Measurements from ENCODE around the gene KLHDC10. TPM values are rescaled to one million over a fixed set of nuclear protein-coding genes. Genes with fewer than 3 reads are reported as not detected.

Gene KLHDC10, protein sequence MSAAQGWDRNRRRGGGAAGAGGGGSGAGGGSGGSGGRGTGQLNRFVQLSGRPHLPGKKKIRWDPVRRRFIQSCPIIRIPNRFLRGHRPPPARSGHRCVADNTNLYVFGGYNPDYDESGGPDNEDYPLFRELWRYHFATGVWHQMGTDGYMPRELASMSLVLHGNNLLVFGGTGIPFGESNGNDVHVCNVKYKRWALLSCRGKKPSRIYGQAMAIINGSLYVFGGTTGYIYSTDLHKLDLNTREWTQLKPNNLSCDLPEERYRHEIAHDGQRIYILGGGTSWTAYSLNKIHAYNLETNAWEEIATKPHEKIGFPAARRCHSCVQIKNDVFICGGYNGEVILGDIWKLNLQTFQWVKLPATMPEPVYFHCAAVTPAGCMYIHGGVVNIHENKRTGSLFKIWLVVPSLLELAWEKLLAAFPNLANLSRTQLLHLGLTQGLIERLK
- total RNA-seq (2021), result 14.4 to 16.5 TPM (median 15.0 TPM) in 3 replicates
- Bru-seq, nascent RNA, result percentile 72 among the genes with signal in this experiment
- long read RNA-seq, experiment 1, full-length matches to known transcripts, result 4 of 43 reads
- long read RNA-seq, experiment 1, partial matches to known transcripts, result 7 of 43 reads
- long read RNA-seq, experiment 1, other reads (novel, unspliced or antisense), result 32 of 43 reads
- long read RNA-seq, experiment 2, full-length matches to known transcripts, result 2 of 27 reads
- long read RNA-seq, experiment 2, partial matches to known transcripts, result 16 of 27 reads
- long read RNA-seq, experiment 2, other reads (novel, unspliced or antisense), result 9 of 27 reads
- long read RNA-seq, experiment 3, result 0 reads

DNA sequence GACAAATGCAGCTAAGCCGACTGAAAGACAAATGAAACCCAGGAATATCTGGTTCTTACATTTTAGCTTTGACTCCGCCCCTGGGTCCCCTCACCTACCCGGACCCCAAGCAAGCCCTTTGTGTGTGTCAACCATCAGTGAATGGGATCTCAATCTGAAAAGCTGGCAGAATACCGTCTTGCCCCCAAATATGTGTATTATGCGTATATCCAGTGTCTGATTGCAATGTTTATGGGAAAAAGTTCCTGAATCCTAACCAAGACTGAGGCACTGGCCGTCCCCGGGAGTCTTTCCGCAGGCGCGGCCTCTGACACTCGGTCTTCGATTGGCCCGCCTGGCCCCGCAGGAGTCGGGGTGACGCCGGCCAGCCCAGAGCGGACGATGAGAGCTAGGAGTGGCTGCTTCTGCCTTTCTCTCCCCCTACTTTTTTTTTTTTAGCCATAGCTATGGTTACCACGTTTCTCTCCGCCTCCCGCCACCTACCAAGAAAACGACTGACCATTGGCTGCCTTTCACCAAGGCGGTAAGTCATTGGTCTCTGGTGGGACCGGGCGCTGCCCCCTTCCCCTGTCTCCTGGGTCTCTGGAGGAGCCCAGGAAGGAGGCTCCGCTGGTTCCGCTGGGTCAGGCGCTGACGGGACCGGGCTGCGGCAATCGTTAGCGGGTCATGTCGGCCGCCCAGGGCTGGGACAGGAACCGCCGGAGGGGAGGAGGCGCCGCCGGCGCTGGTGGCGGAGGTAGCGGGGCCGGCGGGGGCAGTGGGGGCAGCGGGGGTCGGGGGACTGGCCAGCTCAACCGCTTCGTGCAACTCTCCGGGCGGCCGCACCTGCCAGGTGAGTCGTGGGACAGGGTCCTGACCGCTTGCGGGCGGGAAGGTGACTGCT lies at the start of gene KLHDC10:
TSS of gene KLHDC10 (plus strand) at position 557 of the 883 bp plus-strand sequence. CDS start at position 667, 110 bp downstream.
- H3K27ac Mint-ChIP-seq, result peak within 1 kb of the TSS; percentile 94
- CTCF ChIA-PET, result interaction anchor here (0.6 to 3.3 kb wide), 12 partner anchors 10 to 826 kb away, joined by 3 to 14 read pairs (median 4); partner anchors contain the start of gene TMEM209

More for the DNA sequence above, at the start of gene KLHDC10:
- Mint-ChIP-seq H3K36me3 (no peaks in the 10 kb centered on the region), H3K9me3 (no peaks in the 10 kb centered on the region), H3K4me1 (peaks cover 25% of the 10 kb centered on the region), H3K4me3 (peak within 1 kb of the TSS; percentile 93), H3K27me3 (ENCODE audit: low read depth) (no peaks in the 10 kb centered on the region)
- POLR2A ChIA-PET, result interaction anchor here (0.5 to 1.1 kb wide), 10 partner anchors 11 to 475 kb away, joined by 3 to 7 read pairs (median 4); partner anchors contain the start of gene TMEM209
- TF ChIP-seq MYBL2 (CRISPR knock-in tag; IDR thresholded peaks at IDR 0.05) (0 out of 2 replicates have a peak, but pooled peaks have one; percentile 22), CREM (CRISPR knock-in tag; IDR thresholded peaks at IDR 0.05) (peak; percentile 75; the same call in 1 of the 2 replicates), NFATC4 (CRISPR knock-in tag; IDR thresholded peaks at IDR 0.05) (no peak), FOXK1 (CRISPR knock-in tag; IDR thresholded peaks at IDR 0.05) (peak; percentile 74; the same call in 1 of the 2 replicates), SP1 (CRISPR knock-in tag; conservative IDR thresholded peaks at IDR 0.05) (peak; percentile 89), TP53 (CRISPR knock-in tag; IDR thresholded peaks at IDR 0.05) (no peak), NFYB (CRISPR knock-in tag; conservative IDR thresholded peaks at IDR 0.05; ENCODE audit: low read depth) (peak; percentile 95), TEAD1 (CRISPR knock-in tag; IDR thresholded peaks at IDR 0.05) (peak; percentile 88)
- TF ChIP-seq, protein P1, sequence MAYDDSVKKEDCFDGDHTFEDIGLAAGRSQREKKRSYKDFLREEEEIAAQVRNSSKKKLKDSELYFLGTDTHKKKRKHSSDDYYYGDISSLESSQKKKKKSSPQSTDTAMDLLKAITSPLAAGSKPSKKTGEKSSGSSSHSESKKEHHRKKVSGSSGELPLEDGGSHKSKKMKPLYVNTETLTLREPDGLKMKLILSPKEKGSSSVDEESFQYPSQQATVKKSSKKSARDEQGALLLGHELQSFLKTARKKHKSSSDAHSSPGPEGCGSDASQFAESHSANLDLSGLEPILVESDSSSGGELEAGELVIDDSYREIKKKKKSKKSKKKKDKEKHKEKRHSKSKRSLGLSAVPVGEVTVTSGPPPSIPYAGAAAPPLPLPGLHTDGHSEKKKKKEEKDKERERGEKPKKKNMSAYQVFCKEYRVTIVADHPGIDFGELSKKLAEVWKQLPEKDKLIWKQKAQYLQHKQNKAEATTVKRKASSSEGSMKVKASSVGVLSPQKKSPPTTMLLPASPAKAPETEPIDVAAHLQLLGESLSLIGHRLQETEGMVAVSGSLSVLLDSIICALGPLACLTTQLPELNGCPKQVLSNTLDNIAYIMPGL (CRISPR knock-in tag; IDR thresholded peaks at IDR 0.05), result 0 out of 2 replicates have a peak, but pooled peaks have one; percentile 33
- TF ChIP-seq, protein P2, sequence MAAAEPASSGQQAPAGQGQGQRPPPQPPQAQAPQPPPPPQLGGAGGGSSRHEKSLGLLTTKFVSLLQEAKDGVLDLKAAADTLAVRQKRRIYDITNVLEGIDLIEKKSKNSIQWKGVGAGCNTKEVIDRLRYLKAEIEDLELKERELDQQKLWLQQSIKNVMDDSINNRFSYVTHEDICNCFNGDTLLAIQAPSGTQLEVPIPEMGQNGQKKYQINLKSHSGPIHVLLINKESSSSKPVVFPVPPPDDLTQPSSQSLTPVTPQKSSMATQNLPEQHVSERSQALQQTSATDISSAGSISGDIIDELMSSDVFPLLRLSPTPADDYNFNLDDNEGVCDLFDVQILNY (CRISPR knock-in tag; IDR thresholded peaks at IDR 0.05), result no peak
- TF ChIP-seq, protein P3, sequence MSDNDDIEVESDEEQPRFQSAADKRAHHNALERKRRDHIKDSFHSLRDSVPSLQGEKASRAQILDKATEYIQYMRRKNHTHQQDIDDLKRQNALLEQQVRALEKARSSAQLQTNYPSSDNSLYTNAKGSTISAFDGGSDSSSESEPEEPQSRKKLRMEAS (CRISPR knock-in tag; IDR thresholded peaks at IDR 0.05), result 0 out of 2 replicates have a peak, but pooled peaks have one; percentile 18
- TF ChIP-seq, protein P4, sequence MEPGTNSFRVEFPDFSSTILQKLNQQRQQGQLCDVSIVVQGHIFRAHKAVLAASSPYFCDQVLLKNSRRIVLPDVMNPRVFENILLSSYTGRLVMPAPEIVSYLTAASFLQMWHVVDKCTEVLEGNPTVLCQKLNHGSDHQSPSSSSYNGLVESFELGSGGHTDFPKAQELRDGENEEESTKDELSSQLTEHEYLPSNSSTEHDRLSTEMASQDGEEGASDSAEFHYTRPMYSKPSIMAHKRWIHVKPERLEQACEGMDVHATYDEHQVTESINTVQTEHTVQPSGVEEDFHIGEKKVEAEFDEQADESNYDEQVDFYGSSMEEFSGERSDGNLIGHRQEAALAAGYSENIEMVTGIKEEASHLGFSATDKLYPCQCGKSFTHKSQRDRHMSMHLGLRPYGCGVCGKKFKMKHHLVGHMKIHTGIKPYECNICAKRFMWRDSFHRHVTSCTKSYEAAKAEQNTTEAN (CRISPR knock-in tag; IDR thresholded peaks at IDR 0.05), result 0 out of 2 replicates have a peak, but pooled peaks have one; percentile 62
- TF ChIP-seq, protein P5, sequence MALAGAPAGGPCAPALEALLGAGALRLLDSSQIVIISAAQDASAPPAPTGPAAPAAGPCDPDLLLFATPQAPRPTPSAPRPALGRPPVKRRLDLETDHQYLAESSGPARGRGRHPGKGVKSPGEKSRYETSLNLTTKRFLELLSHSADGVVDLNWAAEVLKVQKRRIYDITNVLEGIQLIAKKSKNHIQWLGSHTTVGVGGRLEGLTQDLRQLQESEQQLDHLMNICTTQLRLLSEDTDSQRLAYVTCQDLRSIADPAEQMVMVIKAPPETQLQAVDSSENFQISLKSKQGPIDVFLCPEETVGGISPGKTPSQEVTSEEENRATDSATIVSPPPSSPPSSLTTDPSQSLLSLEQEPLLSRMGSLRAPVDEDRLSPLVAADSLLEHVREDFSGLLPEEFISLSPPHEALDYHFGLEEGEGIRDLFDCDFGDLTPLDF (CRISPR knock-in tag; IDR thresholded peaks at IDR 0.05), result no peak
- TF ChIP-seq, protein P6, sequence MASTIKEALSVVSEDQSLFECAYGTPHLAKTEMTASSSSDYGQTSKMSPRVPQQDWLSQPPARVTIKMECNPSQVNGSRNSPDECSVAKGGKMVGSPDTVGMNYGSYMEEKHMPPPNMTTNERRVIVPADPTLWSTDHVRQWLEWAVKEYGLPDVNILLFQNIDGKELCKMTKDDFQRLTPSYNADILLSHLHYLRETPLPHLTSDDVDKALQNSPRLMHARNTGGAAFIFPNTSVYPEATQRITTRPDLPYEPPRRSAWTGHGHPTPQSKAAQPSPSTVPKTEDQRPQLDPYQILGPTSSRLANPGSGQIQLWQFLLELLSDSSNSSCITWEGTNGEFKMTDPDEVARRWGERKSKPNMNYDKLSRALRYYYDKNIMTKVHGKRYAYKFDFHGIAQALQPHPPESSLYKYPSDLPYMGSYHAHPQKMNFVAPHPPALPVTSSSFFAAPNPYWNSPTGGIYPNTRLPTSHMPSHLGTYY (CRISPR knock-in tag; IDR thresholded peaks at IDR 0.05), result no peak
- TF ChIP-seq, protein P7, sequence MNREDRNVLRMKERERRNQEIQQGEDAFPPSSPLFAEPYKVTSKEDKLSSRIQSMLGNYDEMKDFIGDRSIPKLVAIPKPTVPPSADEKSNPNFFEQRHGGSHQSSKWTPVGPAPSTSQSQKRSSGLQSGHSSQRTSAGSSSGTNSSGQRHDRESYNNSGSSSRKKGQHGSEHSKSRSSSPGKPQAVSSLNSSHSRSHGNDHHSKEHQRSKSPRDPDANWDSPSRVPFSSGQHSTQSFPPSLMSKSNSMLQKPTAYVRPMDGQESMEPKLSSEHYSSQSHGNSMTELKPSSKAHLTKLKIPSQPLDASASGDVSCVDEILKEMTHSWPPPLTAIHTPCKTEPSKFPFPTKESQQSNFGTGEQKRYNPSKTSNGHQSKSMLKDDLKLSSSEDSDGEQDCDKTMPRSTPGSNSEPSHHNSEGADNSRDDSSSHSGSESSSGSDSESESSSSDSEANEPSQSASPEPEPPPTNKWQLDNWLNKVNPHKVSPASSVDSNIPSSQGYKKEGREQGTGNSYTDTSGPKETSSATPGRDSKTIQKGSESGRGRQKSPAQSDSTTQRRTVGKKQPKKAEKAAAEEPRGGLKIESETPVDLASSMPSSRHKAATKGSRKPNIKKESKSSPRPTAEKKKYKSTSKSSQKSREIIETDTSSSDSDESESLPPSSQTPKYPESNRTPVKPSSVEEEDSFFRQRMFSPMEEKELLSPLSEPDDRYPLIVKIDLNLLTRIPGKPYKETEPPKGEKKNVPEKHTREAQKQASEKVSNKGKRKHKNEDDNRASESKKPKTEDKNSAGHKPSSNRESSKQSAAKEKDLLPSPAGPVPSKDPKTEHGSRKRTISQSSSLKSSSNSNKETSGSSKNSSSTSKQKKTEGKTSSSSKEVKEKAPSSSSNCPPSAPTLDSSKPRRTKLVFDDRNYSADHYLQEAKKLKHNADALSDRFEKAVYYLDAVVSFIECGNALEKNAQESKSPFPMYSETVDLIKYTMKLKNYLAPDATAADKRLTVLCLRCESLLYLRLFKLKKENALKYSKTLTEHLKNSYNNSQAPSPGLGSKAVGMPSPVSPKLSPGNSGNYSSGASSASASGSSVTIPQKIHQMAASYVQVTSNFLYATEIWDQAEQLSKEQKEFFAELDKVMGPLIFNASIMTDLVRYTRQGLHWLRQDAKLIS (CRISPR knock-in tag; IDR thresholded peaks at IDR 0.05; ENCODE audit: borderline replicate concordance), result no peak
- TF ChIP-seq, protein P8, sequence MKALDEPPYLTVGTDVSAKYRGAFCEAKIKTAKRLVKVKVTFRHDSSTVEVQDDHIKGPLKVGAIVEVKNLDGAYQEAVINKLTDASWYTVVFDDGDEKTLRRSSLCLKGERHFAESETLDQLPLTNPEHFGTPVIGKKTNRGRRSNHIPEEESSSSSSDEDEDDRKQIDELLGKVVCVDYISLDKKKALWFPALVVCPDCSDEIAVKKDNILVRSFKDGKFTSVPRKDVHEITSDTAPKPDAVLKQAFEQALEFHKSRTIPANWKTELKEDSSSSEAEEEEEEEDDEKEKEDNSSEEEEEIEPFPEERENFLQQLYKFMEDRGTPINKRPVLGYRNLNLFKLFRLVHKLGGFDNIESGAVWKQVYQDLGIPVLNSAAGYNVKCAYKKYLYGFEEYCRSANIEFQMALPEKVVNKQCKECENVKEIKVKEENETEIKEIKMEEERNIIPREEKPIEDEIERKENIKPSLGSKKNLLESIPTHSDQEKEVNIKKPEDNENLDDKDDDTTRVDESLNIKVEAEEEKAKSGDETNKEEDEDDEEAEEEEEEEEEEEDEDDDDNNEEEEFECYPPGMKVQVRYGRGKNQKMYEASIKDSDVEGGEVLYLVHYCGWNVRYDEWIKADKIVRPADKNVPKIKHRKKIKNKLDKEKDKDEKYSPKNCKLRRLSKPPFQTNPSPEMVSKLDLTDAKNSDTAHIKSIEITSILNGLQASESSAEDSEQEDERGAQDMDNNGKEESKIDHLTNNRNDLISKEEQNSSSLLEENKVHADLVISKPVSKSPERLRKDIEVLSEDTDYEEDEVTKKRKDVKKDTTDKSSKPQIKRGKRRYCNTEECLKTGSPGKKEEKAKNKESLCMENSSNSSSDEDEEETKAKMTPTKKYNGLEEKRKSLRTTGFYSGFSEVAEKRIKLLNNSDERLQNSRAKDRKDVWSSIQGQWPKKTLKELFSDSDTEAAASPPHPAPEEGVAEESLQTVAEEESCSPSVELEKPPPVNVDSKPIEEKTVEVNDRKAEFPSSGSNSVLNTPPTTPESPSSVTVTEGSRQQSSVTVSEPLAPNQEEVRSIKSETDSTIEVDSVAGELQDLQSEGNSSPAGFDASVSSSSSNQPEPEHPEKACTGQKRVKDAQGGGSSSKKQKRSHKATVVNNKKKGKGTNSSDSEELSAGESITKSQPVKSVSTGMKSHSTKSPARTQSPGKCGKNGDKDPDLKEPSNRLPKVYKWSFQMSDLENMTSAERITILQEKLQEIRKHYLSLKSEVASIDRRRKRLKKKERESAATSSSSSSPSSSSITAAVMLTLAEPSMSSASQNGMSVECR (CRISPR knock-in tag; IDR thresholded peaks at IDR 0.05; ENCODE audit: borderline replicate concordance), result peak; percentile 80; the same call in 1 of the 2 replicates
- peak; percentile 95 for DNase-seq (ENCODE audit: low spot score)
- peak; percentile 92 for ATAC-seq

Data from WTC11 (cell line).